DMS 273 (cell line): ENCODE results near the gene VTCN1.
"Not testable (repeated sequence)": the region's sequence is repeated elsewhere in the genome, so short reads cannot be mapped to it uniquely, and the experiment has no call there.

Source experiments
- DNase-seq: peaks from one replicate; lab custom pipeline; 2025; ENCODE audit not compliant: unreplicated experiment; lab: John Stamatoyannopoulos, UW

VTCN1 gene

GRCh38 chr1:117128323-117129079 lies 82.2 kb downstream of the VTCN1 start:
- peak; percentile 68 for DNase-seq

- no peak for DNase-seq
Measured at GRCh38 chr1:117127795-117128194, 82.9 kb downstream of the VTCN1 start.

- DNase-seq: no peak
Measured at GRCh38 chr1:117124661-117125060, 86.1 kb downstream of the VTCN1 start.

GRCh38 chr1:117123274-117123673 lies 87.5 kb downstream of the VTCN1 start:
- no peak for DNase-seq

- no peak for DNase-seq
Measured at GRCh38 chr1:117122330-117123025, 88.2 kb downstream of the VTCN1 start.

- peak; percentile 98 for DNase-seq
Measured at GRCh38 chr1:117121589-117122329, 89.0 kb downstream of the VTCN1 start, which contains the start of gene TRIM45. TSS of gene TRIM45 (minus strand) at chr1:117121749. CDS start at chr1:117121201, 548 bp downstream.

GRCh38 chr1:117120774-117121588 lies 89.7 kb downstream of the VTCN1 start:
- peak; percentile 80 for DNase-seq

GRCh38 chr1:117119144-117119543 lies 91.6 kb downstream of the VTCN1 start:
- DNase-seq: not testable (repeated sequence)

- no peak for DNase-seq
Measured at GRCh38 chr1:117118137-117118536, 92.6 kb downstream of the VTCN1 start.

GRCh38 chr1:117117697-117118096 lies 93.0 kb downstream of the VTCN1 start:
- no peak for DNase-seq

- DNase-seq: no peak
Measured at GRCh38 chr1:117116784-117117130, 94.0 kb downstream of the VTCN1 start.

GRCh38 chr1:117116090-117116783 lies 94.5 kb downstream of the VTCN1 start:
- DNase-seq: no peak

- no peak for DNase-seq
Measured at GRCh38 chr1:117114877-117115276, 95.8 kb downstream of the VTCN1 start.

GRCh38 chr1:117113199-117113598 lies 97.5 kb downstream of the VTCN1 start:
- DNase-seq: peak; percentile 62

- no peak for DNase-seq
Measured at GRCh38 chr1:117112047-117112717, 98.5 kb downstream of the VTCN1 start.

- no peak for DNase-seq
Measured at GRCh38 chr1:117110774-117111173, 100.0 kb downstream of the VTCN1 start.

GRCh38 chr1:117107364-117107763 lies 103.4 kb downstream of the VTCN1 start:
- DNase-seq: no peak

GRCh38 chr1:117106478-117106877 lies 104.2 kb downstream of the VTCN1 start:
- DNase-seq: no peak

GRCh38 chr1:117105722-117106121 lies 105.0 kb downstream of the VTCN1 start:
- DNase-seq: no peak

GRCh38 chr1:117104986-117105385 lies 105.7 kb downstream of the VTCN1 start:
- DNase-seq: no peak
